ENCODE measurements around the gene RADIL. TPM values are rescaled to one million over a fixed set of nuclear protein-coding genes. Genes with fewer than 3 reads are reported as not detected.

The RADIL gene
- total and polyA plus RNA-seq, 9 of the 15 experiments (the other 6 are each of a cell fraction or from before 2014, with no cell fraction given): 0.06 to 8.1 (median 1.9) TPM; not detected in 1

GRCh38 chr7:4833176-4833575 is 50.3 kb downstream of the RADIL start:
- Histone ChIP-seq H2AFZ (ENCODE audit: low read depth, low read length) (no peak overlapping the region), H3K27ac (ENCODE audit: extremely low read depth, low read depth, low read length) (no peak overlapping the region), H3K79me2 (ENCODE audit: control insufficient read depth, insufficient read depth, low read length) (no peaks in the 10 kb centered on the region; the same call in 2 of the 3 replicates), H3K4me1 (replicated peaks in 1 of 2; ENCODE audit: control insufficient read depth in 2 of 2, insufficient read depth in 2 of 2, low read length in 2 of 2) (peaks cover 3 to 28% of the 10 kb centered on the region in 2 experiments; a peak in 3 of 5 replicates), H3K4me2 (ENCODE audit: insufficient read depth, low read length) (no peak overlapping the region), H3K36me3 (ENCODE audit: control insufficient read depth, insufficient read depth, low read length) (no peaks in the 10 kb centered on the region), H3K9ac (ENCODE audit: insufficient read depth in 1 of 2, low read depth in 2 of 2, low read length in 2 of 2) (peak overlapping the region in 1 of 2 experiments; percentile 69; a peak in 1 of 4 replicates), H3K27me3 (ENCODE audit: control insufficient read depth in 2 of 2, insufficient read depth in 2 of 2, low read length in 2 of 2) (no peaks in the 10 kb centered on the region), H3K9me1 (ENCODE audit: control insufficient read depth, insufficient read depth, low read length) (no peaks in the 10 kb centered on the region), H3K9me3 (replicated peaks; ENCODE audit: control insufficient read depth, insufficient read depth, low read depth, low read length) (no peaks in the 10 kb centered on the region), H4K20me1 (replicated peaks; ENCODE audit: control insufficient read depth, insufficient read depth, low read length) (peaks cover 5% of the 10 kb centered on the region), H3K4me3 (no peak overlapping the region)
- FAIRE-seq (no peak), ATAC-seq (no peak), DNase-seq (ENCODE audit: extremely low read depth in 1 of 4, low spot score in 3 of 4) (no peak)
- intact Hi-C loops (cut with micrococcal nuclease): no loop called here
- TF ChIP-seq ZNF134 (CRISPR knock-in tag; conservative IDR thresholded peaks at IDR 0.05) (no peak), HDGF (IDR thresholded peaks at IDR 0.05) (no peak), FOXP1 (CRISPR knock-in tag; IDR thresholded peaks at IDR 0.05) (no peak), GATA2 (CRISPR knock-in tag; IDR thresholded peaks at IDR 0.05) (no peak), ZBTB40 (IDR thresholded peaks at IDR 0.05) (no peak), ZBTB40 (CRISPR knock-in tag; IDR thresholded peaks at IDR 0.05) (no peak), YBX1 (IDR thresholded peaks at IDR 0.05) (no peak), SNRNP70 (optimal IDR thresholded peaks at IDR 0.05; ENCODE audit: low read depth, low read length) (no peak), ZBTB43 (CRISPR knock-in tag; IDR thresholded peaks at IDR 0.05) (no peak)
- no TSS peak for BruUV-seq (replicated peaks)
- WGBS (ENCODE audit: insufficient coverage, low coverage, missing lambda C conversion rate): 71% methylated on average over 16 of the region's 17 CpGs
- in situ Hi-C loops (cut with MboI): no loop called here
- CTCF ChIA-PET (ENCODE audit: low intra/inter-chr PET ratio): no interaction called here
- POLR2A ChIA-PET: no interaction called here
